Right lobe of liver (tissue), 4 donors: ENCODE measurements around the gene NFYC.

Experiments
- POLR2A ChIP-seq: fragments of 450-650 bp; IDR thresholded peaks from one replicate; pipeline ENCODE4 v1.6.1; 2017; ENCODE audit warnings: antibody characterized with exemption, mild to moderate bottlenecking
- TF ChIP-seq, protein P1 (sequence below), 4 donors: fragments of 200-600 bp in 3 of 4; fragments of 450-650 bp in 1 of 4; IDR thresholded peaks; one replicate each; pipeline versions ENCODE4 v1.5.1 to v1.8.0; 2016 to 2022; ENCODE audit warnings: antibody characterized with exemption in 4 of 4, mild to moderate bottlenecking in 2 of 4
- donor health status: DM: no; HTN: no; CAD: no.
- donor health status: DM: no; HTN: no; CAD: no.
- donor health status: DM: no; HTN: yes; CAD: no.

DNA sequence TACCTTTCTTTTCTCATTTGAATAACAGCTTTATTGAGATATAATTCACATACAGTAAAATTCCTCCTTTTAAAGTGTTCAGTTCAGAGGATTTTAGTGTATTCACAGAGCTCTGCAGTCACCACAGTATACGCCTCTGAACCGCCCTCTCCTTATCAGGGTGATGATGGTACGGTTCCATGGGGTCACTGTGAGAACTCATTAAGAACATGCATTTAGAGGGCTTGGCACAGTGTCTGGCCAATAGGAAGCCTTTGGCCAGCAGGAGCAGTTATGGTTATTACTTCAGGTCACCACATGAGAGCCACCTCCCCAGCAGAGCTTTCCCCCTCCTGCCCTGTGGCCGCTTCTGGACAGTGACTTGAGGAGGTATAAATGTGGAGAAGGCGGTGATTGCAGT, 119.4 kb downstream of the NFYC start:
- no peak for TF ChIP-seq POLR2A
- TF ChIP-seq, protein P1, sequence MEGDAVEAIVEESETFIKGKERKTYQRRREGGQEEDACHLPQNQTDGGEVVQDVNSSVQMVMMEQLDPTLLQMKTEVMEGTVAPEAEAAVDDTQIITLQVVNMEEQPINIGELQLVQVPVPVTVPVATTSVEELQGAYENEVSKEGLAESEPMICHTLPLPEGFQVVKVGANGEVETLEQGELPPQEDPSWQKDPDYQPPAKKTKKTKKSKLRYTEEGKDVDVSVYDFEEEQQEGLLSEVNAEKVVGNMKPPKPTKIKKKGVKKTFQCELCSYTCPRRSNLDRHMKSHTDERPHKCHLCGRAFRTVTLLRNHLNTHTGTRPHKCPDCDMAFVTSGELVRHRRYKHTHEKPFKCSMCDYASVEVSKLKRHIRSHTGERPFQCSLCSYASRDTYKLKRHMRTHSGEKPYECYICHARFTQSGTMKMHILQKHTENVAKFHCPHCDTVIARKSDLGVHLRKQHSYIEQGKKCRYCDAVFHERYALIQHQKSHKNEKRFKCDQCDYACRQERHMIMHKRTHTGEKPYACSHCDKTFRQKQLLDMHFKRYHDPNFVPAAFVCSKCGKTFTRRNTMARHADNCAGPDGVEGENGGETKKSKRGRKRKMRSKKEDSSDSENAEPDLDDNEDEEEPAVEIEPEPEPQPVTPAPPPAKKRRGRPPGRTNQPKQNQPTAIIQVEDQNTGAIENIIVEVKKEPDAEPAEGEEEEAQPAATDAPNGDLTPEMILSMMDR (IDR thresholded peaks at IDR 0.05), result no peak
